CD4-positive, alpha-beta T cell treated with Interleukin-17A for 4 hours (primary cell): Measurements from ENCODE around the gene MED15.

ENCODE experiments used
- DNase-seq: peaks from one replicate; pipeline ENCODE4 v3.0.0-alpha.2; 2020; ENCODE audit warnings: mixed read lengths

The MED15 gene

GRCh38 chr22:20511578-20512229, 4.3 kb downstream of the MED15 start:
- DNase-seq, result no peak

- DNase-seq, result no peak
Observed at GRCh38 chr22:20514658-20515406, 7.4 kb downstream of the MED15 start.

- no peak for DNase-seq
Observed at GRCh38 chr22:20516399-20516798, 9.0 kb downstream of the MED15 start.

GRCh38 chr22:20517422-20517821, 10.0 kb downstream of the MED15 start:
- DNase-seq, result no peak

GRCh38 chr22:20517841-20518592, 10.6 kb downstream of the MED15 start:
- DNase-seq, result no peak

- no peak for DNase-seq
Observed at GRCh38 chr22:20519558-20519957, 12.1 kb downstream of the MED15 start.

GRCh38 chr22:20520093-20520511, 12.7 kb downstream of the MED15 start:
- peak; percentile 54 for DNase-seq

- DNase-seq, result no peak
Observed at GRCh38 chr22:20522134-20523004, 15.0 kb downstream of the MED15 start.

GRCh38 chr22:20523086-20523983, 15.9 kb downstream of the MED15 start:
- DNase-seq, result peak; percentile 52

GRCh38 chr22:20524004-20524481, 16.6 kb downstream of the MED15 start:
- DNase-seq, result peak; percentile 37

GRCh38 chr22:20525048-20525447, 17.6 kb downstream of the MED15 start:
- no peak for DNase-seq

- DNase-seq, result no peak
Observed at GRCh38 chr22:20526305-20526627, 18.9 kb downstream of the MED15 start.

GRCh38 chr22:20526628-20527355, 19.4 kb downstream of the MED15 start:
- DNase-seq, result no peak

- DNase-seq, result no peak
Observed at GRCh38 chr22:20528405-20528978, 21.1 kb downstream of the MED15 start.

- DNase-seq, result no peak
Observed at GRCh38 chr22:20530368-20531153, 23.2 kb downstream of the MED15 start.

GRCh38 chr22:20531154-20531403, 23.7 kb downstream of the MED15 start:
- DNase-seq, result no peak

- DNase-seq, result peak; percentile 39
Observed at GRCh38 chr22:20531404-20532201, 24.2 kb downstream of the MED15 start.

- no peak for DNase-seq
Observed at GRCh38 chr22:20532256-20532993, 25.0 kb downstream of the MED15 start.
